HepG2 (cell line): ENCODE results near the gene SND1. TPM values are rescaled to one million over a fixed set of nuclear protein-coding genes. Genes with fewer than 3 reads are reported as not detected.

Source experiments
- AHDC1 ChIP-seq: sonication (generic); formaldehyde crosslinking; IDR thresholded peaks from 2 replicates; pipeline ENCODE4 v1.5.1; 2020; ENCODE audit warnings: mild to moderate bottlenecking, missing genetic modification reagents, borderline replicate concordance
- ATF3 ChIP-seq: sonication (generic); formaldehyde crosslinking; IDR thresholded peaks from 2 replicates; pipeline ENCODE4 v1.4.0; 2020; ENCODE audit warnings: missing genetic modification reagents
- ELF3 ChIP-seq: IDR thresholded peaks from 2 replicates; pipeline ENCODE4 v1.6.1; 2016; ENCODE audit warnings: missing genetic modification reagents, missing compliant biosample characterization
- ETV5 ChIP-seq: IDR thresholded peaks from 2 replicates; pipeline ENCODE4 v1.6.1; 2018; ENCODE audit warnings: missing biosample characterization, missing genetic modification reagents, inconsistent platforms, borderline replicate concordance
- FOXK1 ChIP-seq: sonication (generic); formaldehyde crosslinking; IDR thresholded peaks from 2 replicates; pipeline ENCODE4 v1.4.0; 2020; ENCODE audit warnings: low read depth, missing genetic modification reagents, borderline replicate concordance
- HMG20A ChIP-seq: IDR thresholded peaks from 2 replicates; pipeline ENCODE4 v1.6.1; 2016; ENCODE audit warnings: borderline replicate concordance
- HNF4A ChIP-seq: sonication (generic); formaldehyde crosslinking; IDR thresholded peaks from 2 replicates; pipeline ENCODE4 v1.4.0; 2020; ENCODE audit warnings: missing genetic modification reagents
- JUND ChIP-seq: sonication (generic); formaldehyde crosslinking; IDR thresholded peaks from 2 replicates; pipeline ENCODE4 v1.8.0; 2022; ENCODE audit warnings: mild to moderate bottlenecking, missing genetic modification reagents
- NKX3-1 ChIP-seq: sonication (generic); formaldehyde crosslinking; IDR thresholded peaks from 2 replicates; pipeline ENCODE4 v1.5.0; 2020; ENCODE audit warnings: missing genetic modification reagents
- SALL1 ChIP-seq: sonication (generic); formaldehyde crosslinking; IDR thresholded peaks from 2 replicates; pipeline ENCODE4 v1.8.0; 2022; ENCODE audit warnings: mild to moderate bottlenecking, missing genetic modification reagents
- SOX5 ChIP-seq: IDR thresholded peaks from 2 replicates; pipeline ENCODE4 v1.6.1; 2016; ENCODE audit warnings: borderline replicate concordance
- SYNCRIP ChIP-seq: fragments of 200-400 bp; formaldehyde crosslinking; IDR thresholded peaks from 2 replicates; pipeline ENCODE4 v1.6.1; 2018; ENCODE audit warnings: mild to moderate bottlenecking, low read depth, low read length; ENCODE audit not compliant: insufficient read depth
- TEAD2 ChIP-seq: sonication (generic); formaldehyde crosslinking; IDR thresholded peaks from 2 replicates; pipeline ENCODE4 v1.9.0; 2021; ENCODE audit warnings: missing genetic modification reagents
- ZBTB43 ChIP-seq: sonication (generic); formaldehyde crosslinking; conservative IDR thresholded peaks from 2 replicates; pipeline ENCODE4 v1.4.0; 2020; ENCODE audit warnings: missing genetic modification reagents
- ZKSCAN1 ChIP-seq: fragments of 150-350 bp; IDR thresholded peaks from 2 replicates; pipeline ENCODE4 v1.6.1; 2014; ENCODE audit warnings: low read length
- ZNF441 ChIP-seq: sonication (generic); formaldehyde crosslinking; IDR thresholded peaks from 2 replicates; pipeline ENCODE4 v1.7.0; 2021; ENCODE audit warnings: missing genetic modification reagents, borderline replicate concordance
- ZNF512B ChIP-seq: sonication (generic); formaldehyde crosslinking; IDR thresholded peaks from 2 replicates; pipeline ENCODE4 v1.5.1; 2020; ENCODE audit warnings: missing genetic modification reagents, mild to moderate bottlenecking, borderline replicate concordance
- ZNF740 ChIP-seq: sonication (generic); formaldehyde crosslinking; IDR thresholded peaks from 2 replicates; pipeline ENCODE4 v1.4.0; 2020; ENCODE audit warnings: missing genetic modification reagents
- ZNF788 ChIP-seq: sonication (generic); formaldehyde crosslinking; IDR thresholded peaks from 2 replicates; pipeline ENCODE4 v1.5.0; 2020; ENCODE audit warnings: mild to moderate bottlenecking, missing genetic modification reagents, borderline replicate concordance
- polyA plus RNA-seq, 8 experiments: library from polyadenylated mRNA; depleted of rRNA in 3 of 8; stranded (reverse) in 7 of 8; unstranded in 1 of 8; fragments of >200 nt; fragmentation: Illumina TruSeq in 4 of 8; extraction: Trizol in 4 of 8; gene quantifications; 2 replicates each; pipeline versions ENCODE4 v1.2.1 to v1.2.3, GENCODE V29; 2011 to 2016; ENCODE audit warnings: low read depth in 4 of 8, missing spikeins in 1 of 8, mixed read lengths in 1 of 8; ENCODE audit not compliant: insufficient read depth in 1 of 8
- total RNA-seq, 5 experiments: library from RNA; depleted of rRNA; stranded (reverse); fragments of >200 nt; fragmentation: Illumina TruSeq; extraction: Trizol; gene quantifications; 2 replicates each; pipeline ENCODE4 v1.2.3, GENCODE V29; 2016; ENCODE audit warnings: low read depth in 1 of 5

Gene SND1
- total and polyA plus RNA-seq, 2 of the 13 experiments (the other 11 are each of a cell fraction or from before 2014, with no cell fraction given), result 110 to 182 TPM

- peak; percentile 60; the same call in 1 of the 2 replicates for TF ChIP-seq AHDC1 (CRISPR knock-in tag)
- peak; percentile 64; the same call in 1 of the 2 replicates for TF ChIP-seq ZNF441 (CRISPR knock-in tag)
- peak; percentile 28; the same call in 1 of the 2 replicates for TF ChIP-seq ETV5 (CRISPR knock-in tag)
- TF ChIP-seq ZNF788 (CRISPR knock-in tag), result no peak
- TF ChIP-seq ZNF740 (CRISPR knock-in tag), result no peak
- no peak for TF ChIP-seq SYNCRIP
- TF ChIP-seq ELF3 (CRISPR knock-in tag), result 0 out of 2 replicates have a peak, but pooled peaks have one; percentile 57
- no peak for TF ChIP-seq ZBTB43 (CRISPR knock-in tag)
- 0 out of 2 replicates have a peak, but pooled peaks have one; percentile 4 for TF ChIP-seq SOX5 (CRISPR knock-in tag)
- TF ChIP-seq HNF4A (CRISPR knock-in tag), result peak; percentile 30; the same call in 1 of the 2 replicates
- TF ChIP-seq SALL1 (CRISPR knock-in tag), result peak; percentile 14; the same call in 1 of the 2 replicates
- TF ChIP-seq NKX3-1, result no peak
- peak; percentile 75 for TF ChIP-seq ATF3 (CRISPR knock-in tag)
- TF ChIP-seq TEAD2 (CRISPR knock-in tag), result no peak
- no peak for TF ChIP-seq ZKSCAN1
- TF ChIP-seq HMG20A, result peak; percentile 50; the same call in 1 of the 2 replicates
- peak; percentile 83 for TF ChIP-seq JUND (CRISPR knock-in tag)
- TF ChIP-seq FOXK1, result peak; percentile 44; the same call in 1 of the 2 replicates
- TF ChIP-seq ZNF512B, result no peak
Observed at GRCh38 chr7:127819975-127820731, 168.2 kb downstream of the SND1 start (continued).
